DMS79 treated with DMSO at 0.1 percent for 48 hours (cell line): ENCODE data around the gene ZMYM2.
"Not testable (repeated sequence)": the region's sequence is repeated elsewhere in the genome, so short reads cannot be mapped to it uniquely, and the experiment has no call there.

Experiments used
- DNase-seq: peaks from one replicate; lab custom pipeline; 2025; lab: John Stamatoyannopoulos, UW

Gene ZMYM2

DNA sequence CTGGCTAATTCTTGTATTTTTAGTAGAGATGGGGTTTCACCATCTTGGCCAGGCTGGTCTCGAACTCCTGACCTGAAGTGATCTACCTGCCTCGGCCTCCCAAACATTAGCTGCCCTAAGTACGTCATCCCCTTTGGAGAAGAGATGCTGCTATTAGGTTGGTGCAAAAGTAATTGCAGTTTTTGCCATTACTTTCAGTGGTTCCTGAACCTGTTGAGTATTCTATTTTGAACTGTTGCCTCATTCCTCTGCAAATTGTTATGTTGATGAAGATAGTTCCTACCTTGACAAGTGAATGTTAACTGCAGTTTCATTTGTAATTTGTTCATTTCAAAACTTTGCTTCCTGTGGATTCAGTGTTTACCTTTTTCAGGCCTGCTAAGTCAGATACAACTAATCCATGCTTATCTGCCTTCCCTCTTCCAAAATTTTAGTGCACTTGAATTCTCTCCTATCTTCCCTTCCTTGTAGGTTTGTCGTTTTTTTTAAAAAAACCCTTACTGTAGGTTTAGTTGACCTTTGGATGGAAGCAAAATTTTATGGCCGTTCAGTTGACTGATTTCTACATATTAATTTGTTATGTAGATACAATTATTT lies 24.0 kb downstream of the ZMYM2 start:
- DNase-seq, result no peak

DNA sequence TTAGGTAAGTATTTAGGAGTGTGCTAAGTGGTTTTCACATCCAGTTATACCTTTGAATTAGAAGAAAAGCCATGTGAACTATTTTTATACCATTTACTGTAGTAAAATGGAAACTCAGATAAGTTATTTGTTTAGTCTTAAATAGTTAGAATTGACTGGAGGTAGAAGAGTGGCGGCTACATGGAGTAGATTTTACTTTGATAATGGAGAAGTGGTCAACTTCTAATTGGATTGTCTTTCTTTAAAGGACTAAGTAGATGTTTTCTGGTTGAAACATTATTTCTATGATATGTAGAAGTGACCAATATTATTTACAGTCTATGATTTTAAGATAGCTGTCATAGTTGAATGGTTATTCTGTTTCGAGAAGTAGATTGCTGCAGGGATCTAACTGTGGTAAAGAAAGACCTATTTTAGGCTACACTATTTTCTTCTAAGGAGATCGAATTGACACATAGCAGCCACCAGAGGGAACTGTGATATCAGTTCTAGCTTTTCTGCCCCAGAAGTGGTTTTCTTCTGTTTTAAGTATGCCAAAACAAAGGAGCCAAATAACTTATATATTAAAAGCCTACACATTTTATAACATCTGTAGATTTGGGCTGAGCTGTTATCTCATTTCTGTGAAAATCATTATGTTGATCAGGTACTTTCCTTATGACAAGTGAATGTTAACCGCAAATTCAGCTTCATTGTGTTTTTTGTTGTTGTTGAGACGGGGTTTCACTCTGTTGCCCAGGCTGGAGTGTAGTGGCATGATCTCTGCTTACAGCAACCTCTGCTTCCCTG lies 26.1 kb downstream of the ZMYM2 start:
- no peak for DNase-seq

DNA sequence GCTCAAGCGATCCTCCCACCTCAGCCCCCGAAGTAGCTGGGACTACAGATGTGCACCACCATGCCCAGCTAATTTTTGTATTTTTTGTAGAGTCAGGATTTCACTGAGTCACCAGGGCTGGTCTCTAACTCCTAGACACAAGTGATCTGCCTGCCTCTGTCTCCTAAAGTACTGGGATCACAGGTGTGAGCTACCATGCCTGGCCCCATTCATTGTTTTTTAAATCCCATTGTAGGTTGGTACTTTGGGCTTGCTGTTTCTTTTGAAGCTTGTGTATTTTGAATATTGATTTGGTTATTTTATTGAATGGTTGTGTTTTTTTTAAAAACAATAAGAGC lies 26.7 kb downstream of the ZMYM2 start:
- DNase-seq, result no peak

DNA sequence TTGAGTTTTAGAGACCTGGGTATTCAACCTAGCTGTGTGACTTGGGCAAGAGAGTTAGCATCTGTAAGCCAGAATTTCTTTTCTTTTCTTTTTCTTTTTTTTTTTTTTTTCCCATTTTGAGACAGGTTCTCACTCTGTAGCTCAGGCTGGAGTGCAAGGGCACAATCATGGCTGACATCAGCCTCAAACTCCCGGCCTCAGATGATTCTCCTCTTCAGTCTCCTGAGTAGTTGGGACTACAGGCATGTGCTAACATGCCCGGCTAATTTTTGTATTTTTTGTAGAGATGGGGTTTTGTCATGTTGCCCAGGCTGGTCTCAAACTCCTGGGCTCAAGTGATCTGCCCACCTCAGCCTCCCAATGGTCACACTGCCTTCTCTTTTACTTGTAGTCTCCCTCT lies 33.0 kb downstream of the ZMYM2 start:
- no peak for DNase-seq

DNA sequence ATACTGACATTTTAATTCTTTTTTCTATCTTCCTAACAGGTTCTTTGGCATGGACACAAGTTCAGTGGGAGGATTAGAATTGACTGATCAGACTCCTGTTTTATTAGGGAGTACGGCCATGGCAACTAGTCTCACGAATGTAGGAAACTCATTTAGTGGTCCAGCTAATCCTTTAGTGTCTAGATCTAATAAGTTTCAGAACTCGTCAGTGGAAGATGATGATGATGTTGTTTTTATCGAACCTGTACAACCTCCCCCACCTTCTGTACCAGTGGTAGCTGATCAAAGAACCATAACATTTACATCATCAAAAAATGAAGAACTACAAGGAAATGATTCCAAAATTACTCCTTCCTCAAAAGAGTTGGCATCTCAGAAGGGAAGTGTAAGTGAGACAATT lies 34.5 kb downstream of the ZMYM2 start:
- DNase-seq, result no peak

DNA sequence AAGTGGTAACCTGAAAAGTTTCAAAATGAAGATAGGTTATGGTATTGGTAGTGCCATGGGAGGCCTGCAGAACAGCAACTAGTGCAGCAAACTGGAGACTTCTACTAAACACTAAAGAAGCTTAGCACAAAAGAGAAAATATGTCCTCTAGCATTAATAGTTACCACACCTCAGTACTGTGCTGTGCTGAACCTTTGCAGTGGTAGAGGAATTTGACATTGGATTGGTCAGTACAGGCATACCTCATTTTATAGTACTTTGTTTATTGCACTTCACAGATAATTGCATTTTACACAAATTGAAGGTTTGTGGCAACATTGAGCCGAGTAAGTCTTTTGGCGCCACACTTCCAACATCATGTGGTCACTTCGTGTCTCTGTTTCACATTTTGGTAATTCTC lies 40.4 kb downstream of the ZMYM2 start:
- no peak for DNase-seq

DNA sequence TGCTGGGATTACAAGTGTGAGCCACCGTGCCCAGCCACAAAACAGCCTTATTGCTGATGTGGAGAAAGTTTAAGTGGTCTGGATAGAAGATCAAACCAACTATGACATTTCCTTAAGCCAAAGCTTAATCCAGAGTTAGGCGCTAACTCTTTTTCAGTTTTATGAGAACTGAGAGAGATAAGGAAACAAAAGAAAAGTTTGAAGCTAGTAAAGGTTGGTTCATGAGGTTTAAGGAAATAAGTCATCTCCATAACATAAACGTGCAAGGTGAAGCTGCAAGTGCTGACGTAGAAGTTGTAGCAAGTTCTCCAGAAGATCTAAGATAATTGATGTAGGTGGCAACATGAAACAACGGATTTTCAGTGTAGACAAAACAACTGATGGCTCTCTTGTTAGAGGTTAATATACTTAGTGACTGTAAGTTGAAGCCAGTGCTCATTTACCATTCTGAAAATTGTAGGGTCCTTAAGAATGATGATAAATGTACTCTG lies 41.6 kb downstream of the ZMYM2 start:
- DNase-seq, result no peak

DNA sequence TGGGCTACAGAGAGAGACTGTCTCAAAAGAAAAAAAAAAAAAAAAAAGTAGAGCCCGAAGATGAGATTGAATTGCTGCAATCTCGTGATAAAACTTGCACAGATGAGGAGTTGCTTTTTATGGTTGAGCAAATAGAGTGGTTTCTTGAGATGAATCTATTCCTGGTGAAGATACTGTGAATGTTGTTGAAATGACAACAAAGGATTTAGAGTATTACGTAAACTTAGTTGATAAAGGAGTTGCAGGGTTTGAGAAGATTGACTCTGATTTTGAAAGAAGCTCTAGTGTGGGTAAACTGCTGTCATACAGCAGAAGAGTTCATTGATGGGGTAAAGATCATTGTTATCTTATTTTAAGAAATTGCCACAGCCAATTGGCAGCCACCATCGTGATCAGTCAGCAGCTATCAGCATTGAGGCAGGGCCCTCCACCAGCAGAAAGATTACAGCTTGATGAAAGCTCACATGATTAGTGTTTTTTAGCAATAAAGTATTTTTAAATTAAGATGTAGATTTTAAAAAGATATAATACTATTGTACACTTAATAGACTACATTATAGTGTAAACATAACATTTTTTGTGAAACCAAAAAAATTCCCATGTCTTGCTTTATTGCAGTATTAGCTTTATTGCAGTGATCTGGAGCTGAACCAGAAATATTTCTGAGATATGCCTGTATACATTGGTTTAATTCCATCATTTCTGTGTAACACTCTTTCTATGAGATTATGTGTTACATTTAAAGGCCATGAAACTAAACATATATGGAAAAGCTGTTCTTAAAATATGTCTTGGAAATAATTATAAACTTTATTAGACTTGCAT lies 43.1 kb downstream of the ZMYM2 start:
- no peak for DNase-seq

DNA sequence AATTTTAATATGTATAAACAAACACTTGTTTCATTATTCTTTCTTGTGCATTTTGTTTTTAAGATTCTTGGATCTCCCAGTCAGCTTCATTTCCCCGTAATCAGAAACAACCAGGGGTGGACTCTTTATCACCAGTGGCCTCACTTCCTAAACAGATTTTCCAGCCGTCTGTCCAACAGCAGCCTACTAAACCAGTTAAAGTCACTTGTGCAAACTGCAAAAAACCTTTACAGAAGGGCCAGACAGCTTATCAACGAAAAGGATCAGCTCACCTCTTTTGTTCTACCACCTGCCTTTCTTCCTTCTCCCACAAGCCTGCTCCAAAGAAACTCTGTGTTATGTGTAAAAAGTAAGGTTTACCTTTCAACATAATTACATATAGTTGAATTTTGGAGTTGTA lies 44.3 kb downstream of the ZMYM2 start:
- DNase-seq, result no peak

DNA sequence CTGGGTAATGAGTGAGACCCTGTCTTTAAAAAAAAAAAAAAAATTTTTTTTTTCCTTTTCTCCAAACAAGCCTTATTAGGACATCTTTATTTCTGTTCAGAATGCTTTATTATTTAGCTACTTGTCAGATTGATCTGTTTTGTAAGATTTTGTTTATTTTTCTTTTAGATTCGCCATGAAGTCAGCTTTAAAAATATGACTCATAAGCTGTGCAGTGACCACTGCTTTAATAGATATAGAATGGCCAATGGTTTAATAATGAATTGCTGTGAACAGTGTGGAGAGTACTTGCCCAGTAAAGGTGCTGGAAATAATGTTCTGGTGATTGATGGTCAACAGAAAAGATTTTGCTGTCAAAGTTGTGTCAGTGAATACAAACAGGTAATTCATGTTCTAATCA lies 47.7 kb downstream of the ZMYM2 start:
- no peak for DNase-seq

DNA sequence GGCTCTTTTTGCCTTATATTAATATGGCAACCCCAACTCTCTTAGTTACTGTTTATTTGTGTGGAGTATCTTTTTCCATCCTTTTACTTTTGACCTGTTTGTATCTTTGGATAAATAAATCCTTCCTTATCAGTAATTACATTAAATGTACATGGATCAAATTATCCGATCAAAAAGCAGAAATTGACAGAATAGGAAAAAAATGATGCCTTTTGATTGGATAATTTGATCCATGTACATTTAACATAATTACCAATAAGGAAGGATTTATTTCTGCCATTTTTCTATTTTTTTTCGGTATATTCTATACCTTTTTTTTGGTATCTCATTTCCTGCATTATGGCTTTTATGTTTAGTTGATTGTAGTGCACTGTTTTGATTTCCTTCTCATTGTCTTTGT lies 57.2 kb downstream of the ZMYM2 start:
- DNase-seq, result no peak

DNA sequence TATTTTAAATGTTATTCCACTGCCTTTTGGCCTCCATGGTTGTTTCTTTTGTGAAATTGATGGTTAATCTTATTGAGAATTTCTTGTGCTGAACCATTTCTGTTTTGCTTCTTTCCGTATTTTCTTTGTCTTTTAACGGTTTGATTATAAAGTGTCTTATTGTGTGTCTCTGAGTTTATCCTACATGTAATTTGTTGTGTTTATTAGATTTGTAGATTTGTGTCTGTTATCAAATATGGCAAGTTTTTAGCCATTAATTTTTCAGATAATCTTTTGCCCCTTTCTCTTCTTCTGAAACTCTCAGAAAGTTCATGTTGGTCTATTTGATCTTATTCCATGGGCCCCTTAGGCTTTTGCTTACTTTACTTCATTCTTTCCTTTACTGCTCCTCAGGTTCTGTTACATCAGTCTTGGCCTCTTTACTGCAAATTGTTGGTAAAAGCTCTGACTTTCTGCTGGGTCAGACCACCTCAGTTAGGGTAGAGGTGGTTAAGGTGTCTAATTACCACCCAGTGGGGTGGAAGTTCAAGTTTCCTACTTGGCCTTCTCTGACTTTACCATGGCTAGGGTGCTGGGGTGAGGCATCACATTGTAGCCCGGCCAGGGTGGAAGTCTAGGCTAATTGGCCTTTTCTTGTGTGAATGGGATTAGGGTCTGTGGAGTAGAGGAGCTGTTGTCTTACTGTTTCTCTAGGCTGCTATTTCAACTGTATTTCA lies 58.3 kb downstream of the ZMYM2 start:
- no peak for DNase-seq

DNA sequence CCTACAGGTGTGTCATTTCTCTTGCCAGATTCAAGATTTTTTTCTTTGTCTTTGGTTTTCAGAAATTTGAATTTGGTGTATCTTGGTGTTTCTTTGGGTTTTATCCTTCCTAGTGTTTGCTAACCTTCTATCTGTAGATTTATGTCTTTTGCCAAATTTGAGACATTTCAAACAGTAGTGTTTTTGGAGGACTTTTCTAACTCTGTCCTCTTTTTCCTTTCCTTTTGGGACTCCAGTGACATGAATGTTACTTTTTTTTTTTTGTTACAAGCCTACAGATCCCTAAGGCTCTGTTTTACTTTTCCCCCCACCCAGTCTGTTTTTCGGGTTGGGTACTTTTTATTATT lies 58.8 kb downstream of the ZMYM2 start:
- DNase-seq, result no peak

DNA sequence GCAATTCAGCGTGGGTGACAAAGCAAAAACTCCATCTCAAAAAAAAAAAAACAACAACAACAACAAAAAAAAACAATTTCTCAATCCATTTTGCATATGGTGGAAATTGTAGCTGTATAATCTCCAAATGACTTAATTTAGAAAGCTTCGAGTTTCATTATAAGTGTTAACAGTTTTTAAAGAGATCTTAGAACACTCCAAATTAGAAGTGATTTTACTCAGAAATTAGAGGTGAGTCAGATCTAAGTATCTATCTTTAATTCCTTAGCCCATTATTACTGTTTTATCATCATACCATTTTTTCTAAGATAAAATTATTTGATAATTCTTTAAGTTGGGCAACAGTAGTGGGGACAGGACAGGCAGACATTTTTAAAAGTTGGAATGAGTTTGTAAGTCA lies 60.5 kb downstream of the ZMYM2 start:
- DNase-seq, result no peak

DNA sequence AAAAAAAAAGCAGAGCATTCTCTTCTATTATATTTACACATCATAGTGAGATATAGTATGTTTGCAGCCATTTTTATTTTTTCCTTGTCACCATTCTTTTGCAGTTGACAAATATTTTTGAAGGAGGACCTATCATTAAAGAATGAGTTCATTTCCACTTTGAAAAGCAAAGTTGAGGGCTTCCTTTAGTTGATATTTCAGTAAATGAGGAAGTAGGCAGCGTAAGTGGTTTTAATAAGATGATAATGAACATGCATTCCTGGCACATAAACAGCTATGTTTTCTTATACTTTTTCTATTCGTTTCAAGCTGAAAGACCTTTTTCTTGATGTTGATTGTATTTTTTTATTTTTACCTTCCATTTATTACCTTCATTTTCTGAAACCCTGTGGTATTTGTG lies 66.2 kb downstream of the ZMYM2 start:
- DNase-seq, result no peak

DNA sequence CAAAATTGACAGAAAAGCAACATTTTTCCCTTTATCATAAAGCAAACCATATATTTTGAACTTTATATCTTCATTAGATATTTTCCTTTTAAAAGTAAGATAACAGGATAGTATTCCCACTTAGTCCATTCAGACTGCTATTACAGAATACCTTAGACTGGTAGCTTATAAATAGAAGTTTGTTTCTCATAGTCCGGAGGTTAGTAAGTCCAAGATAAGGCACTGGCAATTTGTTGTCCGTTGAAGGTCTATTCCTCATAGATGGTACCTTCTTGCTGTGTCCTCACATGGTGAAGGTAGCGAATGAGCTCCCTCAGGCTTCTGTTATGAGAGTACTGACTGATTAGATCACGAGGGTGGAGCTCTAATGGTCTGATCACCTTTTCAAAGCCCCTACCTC lies 70.4 kb downstream of the ZMYM2 start:
- DNase-seq, result no peak

DNA sequence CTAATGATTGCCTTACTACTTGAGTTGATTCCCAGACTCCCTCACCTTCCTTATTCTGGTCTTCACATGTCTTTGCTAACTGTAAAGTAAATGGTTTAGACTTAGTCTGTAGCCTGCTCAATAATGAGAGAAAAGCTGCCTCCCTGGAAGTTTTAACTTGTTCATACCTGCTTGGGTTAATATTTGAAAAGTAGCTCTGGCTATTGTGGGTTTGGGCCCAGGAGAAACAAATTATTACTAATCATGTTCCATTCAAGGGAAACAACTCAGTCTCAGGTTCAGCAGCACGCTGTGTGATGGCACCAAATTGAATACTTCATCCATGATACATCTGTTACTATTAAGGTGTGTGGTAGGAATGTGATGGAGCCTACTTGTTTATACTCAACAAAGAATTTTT lies 75.0 kb downstream of the ZMYM2 start:
- no peak for DNase-seq

DNA sequence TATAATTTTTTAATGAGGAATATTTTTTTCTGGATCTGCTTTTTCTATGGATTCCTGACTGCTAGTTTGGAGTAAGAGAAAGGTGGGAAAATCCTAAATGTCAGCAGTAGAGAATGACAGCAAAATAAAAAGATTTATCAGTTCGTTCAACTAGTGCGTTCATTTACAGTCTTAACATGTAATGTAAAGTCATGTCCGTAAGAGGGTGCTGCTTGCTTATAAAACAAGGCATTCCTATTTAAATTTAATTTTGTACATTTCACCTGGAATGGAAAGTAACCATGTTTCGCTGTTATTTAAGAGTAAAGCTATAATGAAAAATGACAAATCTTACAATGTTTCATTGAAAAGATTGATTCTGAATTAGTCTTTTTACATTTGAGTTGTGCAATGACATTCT lies 76.6 kb downstream of the ZMYM2 start:
- no peak for DNase-seq

DNA sequence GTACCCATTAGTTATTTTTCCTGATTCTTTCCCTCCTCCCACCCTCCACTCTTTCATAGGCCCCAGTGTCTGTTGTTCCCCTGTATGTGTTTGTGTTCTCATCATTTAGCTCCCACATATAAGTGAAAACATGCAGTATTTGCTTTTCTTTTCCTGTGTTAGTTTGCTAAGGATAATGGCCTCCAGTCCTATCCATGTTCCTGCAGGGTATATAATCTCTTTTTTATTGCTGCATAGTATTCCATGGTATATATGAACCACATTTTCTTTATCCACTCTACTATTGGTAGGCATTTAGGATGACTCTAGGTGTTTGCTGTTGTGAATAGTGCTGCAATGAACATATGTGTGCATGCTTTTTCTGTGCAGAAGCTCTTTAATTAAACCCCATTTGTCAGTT lies 79.4 kb downstream of the ZMYM2 start:
- DNase-seq, result no peak

DNA sequence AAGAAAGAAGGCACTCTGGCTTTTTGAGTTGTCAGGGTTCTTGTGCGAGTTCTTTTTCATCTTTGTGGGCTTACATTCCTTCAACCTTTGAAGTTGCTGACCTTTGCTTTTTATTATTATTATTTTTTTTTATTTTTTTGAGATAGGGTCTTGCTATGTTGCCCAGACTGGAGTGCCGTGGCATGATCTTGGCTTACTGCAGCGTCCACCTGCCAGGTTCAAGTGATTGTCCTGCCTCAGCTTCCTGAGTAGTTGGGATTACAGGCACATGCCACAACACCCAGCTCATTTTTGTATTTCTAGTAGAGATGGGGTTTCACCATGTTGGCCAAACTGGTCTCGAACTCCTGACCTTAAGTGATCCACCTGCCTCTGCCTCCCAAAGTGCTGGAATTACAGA lies 84.1 kb downstream of the ZMYM2 start:
- not testable (repeated sequence) for DNase-seq

DNA sequence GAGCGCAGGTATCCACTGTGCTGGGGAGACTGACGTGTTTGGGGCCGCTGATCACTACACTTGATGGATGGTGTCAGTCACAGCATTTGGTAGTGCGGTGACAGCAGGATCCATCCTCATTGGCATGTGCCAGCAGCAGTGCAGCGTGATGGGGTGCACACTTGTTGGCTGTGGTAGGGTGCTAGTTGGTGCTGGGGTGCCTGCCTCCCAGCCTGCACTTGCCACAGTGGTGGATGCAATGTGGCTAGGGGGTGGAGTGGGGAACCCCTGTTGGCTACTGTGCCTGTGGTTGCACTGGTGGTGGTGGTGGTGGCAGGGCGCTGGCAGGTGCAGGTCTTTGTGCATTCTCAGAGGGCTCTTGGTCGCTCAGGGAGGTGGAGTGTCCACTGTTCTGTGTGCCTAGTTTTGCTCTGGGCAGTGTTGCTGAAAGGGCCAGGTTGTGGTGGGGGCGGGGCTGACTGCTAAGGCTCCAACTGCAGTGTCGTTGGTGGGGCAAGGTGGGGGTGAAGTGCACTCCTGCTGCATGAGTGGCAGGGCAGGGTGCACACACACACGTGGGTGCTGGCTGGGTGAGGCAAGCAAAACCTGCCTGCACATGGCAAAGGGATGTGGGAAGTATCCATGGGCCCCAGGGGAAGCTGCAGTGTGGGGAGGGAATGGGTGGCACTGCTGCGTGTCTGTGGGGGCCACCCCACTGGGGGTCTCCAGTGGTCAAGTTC lies 84.8 kb downstream of the ZMYM2 start:
- DNase-seq, result no peak

DNA sequence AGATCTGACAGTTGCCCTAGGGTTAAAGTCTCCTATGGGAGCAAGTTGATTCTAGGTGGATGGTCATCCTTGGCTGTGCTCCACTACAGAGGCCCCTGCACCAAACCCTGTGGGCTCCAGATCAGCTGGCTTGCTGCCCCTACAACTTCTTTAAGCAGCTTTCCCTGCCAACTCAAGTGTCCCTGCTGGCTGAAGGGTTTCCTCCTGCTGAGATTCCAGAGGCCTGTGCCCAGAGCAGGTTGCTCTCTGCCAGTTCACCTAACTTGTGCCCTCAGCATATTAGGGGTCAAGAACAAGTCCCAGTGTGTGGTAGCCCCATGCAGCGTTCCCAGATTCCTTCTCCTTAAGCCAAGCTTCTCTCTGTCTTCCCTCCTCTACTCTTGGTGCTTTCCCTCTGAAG lies 85.6 kb downstream of the ZMYM2 start:
- no peak for DNase-seq
